GM18520 (cell line): Measurements from ENCODE around the gene GRIK4.
"Not testable (repeated sequence)": the region's sequence is repeated elsewhere in the genome, so short reads cannot be mapped to it uniquely, and the experiment has no call there.

Experiments
- ATAC-seq: cut with Tn5 transposase; IDR thresholded peaks from one replicate; pipeline ENCODE4 v1.9.1; 2021; ENCODE audit not compliant: unreplicated experiment

The GRIK4 gene

GRCh38 chr11:120735035-120735434 is 223.5 kb downstream of the GRIK4 start:
- no peak for ATAC-seq

- ATAC-seq, result no peak
Observed at GRCh38 chr11:120738516-120739046, 227.0 kb downstream of the GRIK4 start.

- ATAC-seq, result no peak
Observed at GRCh38 chr11:120739780-120740179, 228.2 kb downstream of the GRIK4 start.

GRCh38 chr11:120740380-120740779 is 228.8 kb downstream of the GRIK4 start:
- ATAC-seq, result no peak

- no peak for ATAC-seq
Observed at GRCh38 chr11:120744016-120744994, 232.8 kb downstream of the GRIK4 start.

- ATAC-seq, result no peak
Observed at GRCh38 chr11:120746376-120746775, 234.8 kb downstream of the GRIK4 start.

GRCh38 chr11:120746836-120747609 is 235.5 kb downstream of the GRIK4 start:
- no peak for ATAC-seq

GRCh38 chr11:120747850-120748814 is 236.6 kb downstream of the GRIK4 start:
- ATAC-seq, result no peak

- no peak for ATAC-seq
Observed at GRCh38 chr11:120749395-120749794, 237.8 kb downstream of the GRIK4 start.

GRCh38 chr11:120750647-120751549 is 239.3 kb downstream of the GRIK4 start:
- no peak for ATAC-seq

- no peak for ATAC-seq
Observed at GRCh38 chr11:120751550-120751949, 240.0 kb downstream of the GRIK4 start.

GRCh38 chr11:120752668-120753067 is 241.1 kb downstream of the GRIK4 start:
- no peak for ATAC-seq

- ATAC-seq, result no peak
Observed at GRCh38 chr11:120756931-120757330, 245.4 kb downstream of the GRIK4 start.

GRCh38 chr11:120759046-120759445 is 247.5 kb downstream of the GRIK4 start:
- ATAC-seq, result no peak

- not testable (repeated sequence) for ATAC-seq
Observed at GRCh38 chr11:120765710-120766109, 254.2 kb downstream of the GRIK4 start.

- ATAC-seq, result no peak
Observed at GRCh38 chr11:120766318-120766717, 254.8 kb downstream of the GRIK4 start.

GRCh38 chr11:120768949-120769348 is 257.4 kb downstream of the GRIK4 start:
- ATAC-seq, result no peak

GRCh38 chr11:120769906-120770305 is 258.4 kb downstream of the GRIK4 start:
- ATAC-seq, result no peak

- no peak for ATAC-seq
Observed at GRCh38 chr11:120771551-120772060, 260.1 kb downstream of the GRIK4 start.
